Neuronal stem cell (in vitro differentiated cells): ENCODE measurements around the gene COL9A1.

Experiments
- DNase-seq: peaks from one replicate; pipeline ENCODE4 v3.0.0-alpha.2; 2013; ENCODE audit warnings: low spot score
- H2AFZ ChIP-seq: one replicate; pipeline ENCODE4 v1.6.1; 2013; ENCODE audit warnings: mild to moderate bottlenecking, low read length, inconsistent platforms
- H2AK5ac ChIP-seq: 2 replicates; pipeline ENCODE4 v1.6.1; 2013; ENCODE audit warnings: low read depth, mild to moderate bottlenecking, inconsistent platforms, low read length, moderate library complexity, mixed read lengths
- H2BK120ac ChIP-seq: 2 replicates; pipeline ENCODE4 v1.6.1; 2013; ENCODE audit warnings: low read depth, mild to moderate bottlenecking, inconsistent platforms, low read length, moderate library complexity, mixed read lengths
- H2BK12ac ChIP-seq: one replicate; pipeline ENCODE4 v1.6.1; 2013; ENCODE audit warnings: low read length, inconsistent platforms
- H2BK15ac ChIP-seq: 2 replicates; pipeline ENCODE4 v1.6.1; 2013; ENCODE audit warnings: mild to moderate bottlenecking, low read length, inconsistent platforms, mixed read lengths
- H2BK5ac ChIP-seq: one replicate; pipeline ENCODE4 v1.6.1; 2013; ENCODE audit warnings: inconsistent platforms, mild to moderate bottlenecking, low read length, moderate library complexity
- H3K14ac ChIP-seq: one replicate; pipeline ENCODE4 v1.6.1; 2013; ENCODE audit warnings: low read length, inconsistent platforms
- H3K18ac ChIP-seq: 2 replicates; pipeline ENCODE4 v1.6.1; 2013; ENCODE audit warnings: low read length, inconsistent platforms
- H3K23ac ChIP-seq: 2 replicates; pipeline ENCODE4 v1.6.1; 2013; ENCODE audit warnings: low read depth, mild to moderate bottlenecking, mixed read lengths, low read length, inconsistent platforms; ENCODE audit not compliant: poor library complexity
- H3K27ac ChIP-seq: replicated peaks from 3 replicates; pipeline ENCODE4 v1.5.1; 2013; ENCODE audit warnings: low read length, inconsistent platforms
- H3K27me3 ChIP-seq, 3 experiments: 2 replicates each; pipeline ENCODE4 v1.6.1; 2013; ENCODE audit warnings: low read length in 3 of 3, mild to moderate bottlenecking in 2 of 3, inconsistent platforms in 1 of 3, low read depth in 1 of 3, mixed read lengths in 1 of 3, moderate library complexity in 1 of 3; ENCODE audit not compliant: control insufficient read depth in 3 of 3, insufficient read depth in 3 of 3
- H3K36me3 ChIP-seq, 2 donors: replicated peaks in 1 of 2; 2 replicates each; pipeline ENCODE4 v1.6.1; 2013; ENCODE audit warnings: low read length in 2 of 2; ENCODE audit not compliant: control insufficient read depth in 2 of 2, insufficient read depth in 2 of 2
- H3K4ac ChIP-seq: 2 replicates; pipeline ENCODE4 v1.6.1; 2013; ENCODE audit warnings: inconsistent platforms, mild to moderate bottlenecking, low read length, moderate library complexity
- H3K4me1 ChIP-seq, 2 donors: 1 replicate in 1 of 2; 2 replicates in 1 of 2; pipeline ENCODE4 v1.6.1; 2013; ENCODE audit warnings: low read length in 2 of 2, low read depth in 1 of 2; ENCODE audit not compliant: control insufficient read depth in 2 of 2, insufficient read depth in 1 of 2
- H3K4me2 ChIP-seq: one replicate; pipeline ENCODE4 v1.6.1; 2013; ENCODE audit warnings: mild to moderate bottlenecking, low read length, inconsistent platforms; ENCODE audit not compliant: insufficient read depth, poor library complexity, severe bottlenecking
- H3K4me3 ChIP-seq, 2 donors: 2 replicates each; pipeline ENCODE4 v1.5.1; 2013; ENCODE audit warnings: low read length in 2 of 2, mild to moderate bottlenecking in 2 of 2, inconsistent platforms in 1 of 2, moderate library complexity in 1 of 2
- H3K79me1 ChIP-seq: one replicate; pipeline ENCODE4 v1.6.1; 2013; ENCODE audit warnings: low read depth, mild to moderate bottlenecking, inconsistent platforms, low read length, moderate library complexity
- H3K9ac ChIP-seq: one replicate; pipeline ENCODE4 v1.6.1; 2013; ENCODE audit warnings: mild to moderate bottlenecking, low read depth, low read length, inconsistent platforms; ENCODE audit not compliant: poor library complexity
- H3K9me3 ChIP-seq, 2 donors: replicated peaks in 1 of 2; 2 replicates each; pipeline versions ENCODE3 to v1.6.1; 2013; ENCODE audit warnings: low read length in 2 of 2, mild to moderate bottlenecking in 2 of 2, inconsistent platforms in 1 of 2, low read depth in 1 of 2, mixed read lengths in 1 of 2, moderate library complexity in 1 of 2; ENCODE audit not compliant: control insufficient read depth in 2 of 2, insufficient read depth in 1 of 2
- H4K8ac ChIP-seq: one replicate; pipeline ENCODE4 v1.6.1; 2013; ENCODE audit warnings: low read depth, mild to moderate bottlenecking, inconsistent platforms, low read length, moderate library complexity
- H4K91ac ChIP-seq: one replicate; pipeline ENCODE4 v1.6.1; 2013; ENCODE audit warnings: low read length, low read depth, mild to moderate bottlenecking, inconsistent platforms; ENCODE audit not compliant: poor library complexity
- WGBS, 2 donors: extraction: QIAGEN DNeasy Blood & Tissue Kit; methylation state at CpG; one replicate each; pipeline ENCODE4 v1.1.7; 2013; ENCODE audit warnings: missing lambda C conversion rate in 2 of 2, mixed read lengths in 1 of 2; ENCODE audit not compliant: insufficient read length in 2 of 2, insufficient replicate concordance in 1 of 2; ENCODE audit errors: extremely low coverage in 2 of 2; 5-methylcytosine and 5-hydroxymethylcytosine counted together

COL9A1 gene

DNA sequence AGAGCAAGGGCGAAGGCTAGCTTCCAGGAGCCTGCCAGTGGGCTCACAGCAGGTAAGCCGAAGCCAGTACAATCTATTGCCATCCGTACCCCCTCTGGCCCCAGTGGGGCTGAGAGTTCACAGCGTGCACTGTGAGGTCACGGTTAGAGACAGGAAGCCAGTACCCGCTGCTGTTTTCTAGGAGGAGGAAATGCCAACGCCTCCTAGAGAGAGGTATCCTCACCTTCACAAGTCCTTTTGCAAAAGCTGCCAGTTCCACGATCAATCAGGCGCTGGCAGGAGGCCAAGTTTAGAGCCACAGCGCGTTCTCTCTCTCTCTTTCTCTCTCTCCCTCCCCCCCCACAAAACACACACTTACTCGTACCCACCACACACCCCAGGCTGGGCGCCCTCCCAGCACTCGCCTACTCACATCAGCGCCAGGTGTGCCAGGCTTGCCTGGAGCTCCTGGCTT, 22.5 kb downstream of the COL9A1 start:
- Histone ChIP-seq H2BK5ac (no peak overlapping the region), H4K91ac (no peak overlapping the region), H3K27me3 (peaks cover 3 to 17% (median 13%) of the 10 kb centered on the region in 3 experiments), H3K4me1 (peaks cover 3 to 6% of the 10 kb centered on the region in 2 donors), H3K4me3 (no peak overlapping the region), H2BK15ac (no peak overlapping the region), H3K79me1 (no peaks in the 10 kb centered on the region), H3K9me3 (peaks cover 7% of the 10 kb centered on the region in 2 donors), H3K36me3 (no peaks in the 10 kb centered on the region), H3K4ac (no peak overlapping the region), H3K18ac (no peak overlapping the region), H3K4me2 (no peak overlapping the region), H2AK5ac (peak overlapping the region; percentile 44), H3K23ac (no peak overlapping the region), H3K27ac (no peak overlapping the region), H2BK12ac (no peak overlapping the region), H3K9ac (no peak overlapping the region), H2AFZ (no peak overlapping the region), H4K8ac (no peak overlapping the region), H3K14ac (no peak overlapping the region), H2BK120ac (no peak overlapping the region)
- no peak for DNase-seq
- WGBS, 2 donors, result no CpG with 5 or more reads among the region's 15 CpGs

DNA sequence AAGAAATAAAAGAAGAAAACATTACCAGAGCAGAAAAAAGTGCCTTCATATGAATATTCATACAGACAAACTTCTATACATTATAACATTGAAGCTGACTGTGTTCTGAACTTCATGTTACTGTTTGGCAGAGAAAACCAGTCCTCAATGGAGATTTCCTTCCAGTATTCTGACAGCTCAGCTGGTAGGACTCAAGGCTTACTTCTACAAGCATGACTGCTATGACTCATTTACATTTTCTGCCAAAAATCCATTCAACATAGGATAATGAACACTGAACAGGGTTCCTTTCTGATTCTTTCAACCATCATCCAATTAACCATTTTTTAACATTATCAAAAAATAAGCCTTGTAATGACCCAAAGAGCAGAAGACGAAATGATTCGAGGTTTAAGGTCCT, 25.4 kb downstream of the COL9A1 start:
- no CpG with 5 or more reads among the region's 2 CpGs for WGBS, 2 donors
- H3K27me3 ChIP-seq, result peaks cover 0 to 4% (median 0%) of the 10 kb centered on the region in 3 experiments

DNA sequence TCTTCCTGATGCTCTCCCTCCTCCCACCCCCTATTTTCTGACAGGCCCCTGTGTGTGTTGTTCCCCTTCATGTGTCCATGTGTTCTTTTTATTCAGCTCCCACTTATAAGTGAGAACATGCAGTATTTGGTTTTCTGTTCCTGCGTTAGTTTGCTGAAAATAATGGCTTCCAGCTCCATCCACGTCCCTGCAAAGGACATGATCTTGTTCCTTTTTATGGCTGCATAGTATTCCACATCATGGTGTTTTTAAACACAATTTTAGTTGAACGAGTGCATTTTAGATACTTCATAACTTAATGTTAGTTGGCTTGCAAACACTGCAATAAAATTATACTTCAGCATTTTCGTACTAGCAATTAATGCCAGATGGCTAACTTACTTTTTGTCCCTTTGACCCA, 28.5 kb downstream of the COL9A1 start:
- H2AK5ac ChIP-seq, result no peak overlapping the region
- peaks cover 0 to 7% of the 10 kb centered on the region in 2 donors for H3K36me3 ChIP-seq
- H4K91ac ChIP-seq, result no peak overlapping the region
- peaks cover 0 to 2% of the 10 kb centered on the region in 2 donors for H3K4me1 ChIP-seq
- no peak overlapping the region for H2BK12ac ChIP-seq
- DNase-seq, result no peak
- H3K18ac ChIP-seq, result no peak overlapping the region
- no peak overlapping the region for H4K8ac ChIP-seq
- no peak overlapping the region for H3K9ac ChIP-seq
- H2BK15ac ChIP-seq, result no peak overlapping the region
- no peak overlapping the region for H3K4ac ChIP-seq
- no peak overlapping the region for H3K4me2 ChIP-seq
- H2AFZ ChIP-seq, result no peak overlapping the region
- H3K27ac ChIP-seq, result no peak overlapping the region
- H3K23ac ChIP-seq, result no peak overlapping the region
- no peak overlapping the region for H3K4me3 ChIP-seq
- H3K79me1 ChIP-seq, result no peaks in the 10 kb centered on the region
- no peak overlapping the region for H3K14ac ChIP-seq
- H3K9me3 ChIP-seq, result no peaks in the 10 kb centered on the region
- H2BK120ac ChIP-seq, result no peak overlapping the region
- H3K27me3 ChIP-seq, result no peaks in the 10 kb centered on the region
- H2BK5ac ChIP-seq, result no peak overlapping the region
- no CpG with 5 or more reads among the region's 4 CpGs for WGBS, 2 donors

More for the DNA sequence above, 25.4 kb downstream of the COL9A1 start:
- H3K14ac ChIP-seq, result no peak overlapping the region
- peaks cover 0 to 6% of the 10 kb centered on the region in 2 donors for H3K36me3 ChIP-seq
- H3K18ac ChIP-seq, result no peak overlapping the region
- H2AFZ ChIP-seq, result no peak overlapping the region
- H3K79me1 ChIP-seq, result no peaks in the 10 kb centered on the region
- H3K4me2 ChIP-seq, result no peak overlapping the region
- no peak overlapping the region for H4K8ac ChIP-seq
- peaks cover 3 to 4% of the 10 kb centered on the region in 2 donors for H3K4me1 ChIP-seq
- no peak overlapping the region for H2BK120ac ChIP-seq
- no peak for DNase-seq
- no peak overlapping the region for H3K9ac ChIP-seq
- H3K27ac ChIP-seq, result no peak overlapping the region
- no peak overlapping the region for H2BK15ac ChIP-seq
- H3K9me3 ChIP-seq, result peaks cover 3 to 7% of the 10 kb centered on the region in 2 donors
- no peak overlapping the region for H3K23ac ChIP-seq
- H2AK5ac ChIP-seq, result no peak overlapping the region
- H2BK12ac ChIP-seq, result no peak overlapping the region
- no peak overlapping the region for H3K4me3 ChIP-seq
- no peak overlapping the region for H3K4ac ChIP-seq
- no peak overlapping the region for H2BK5ac ChIP-seq
- no peak overlapping the region for H4K91ac ChIP-seq

GRCh38 chr6:70272071-70272470, 30.8 kb downstream of the COL9A1 start:
- WGBS, 2 donors, result no CpG with 5 or more reads among the region's 2 CpGs
- Histone ChIP-seq H3K4me2 (no peak overlapping the region), H3K9me3 (no peaks in the 10 kb centered on the region), H3K4me3 (no peak overlapping the region), H3K9ac (no peak overlapping the region), H3K4me1 (peaks cover 0 to 2% of the 10 kb centered on the region in 2 donors), H3K23ac (no peak overlapping the region), H2BK12ac (no peak overlapping the region), H3K27ac (no peak overlapping the region), H2BK120ac (no peak overlapping the region), H3K27me3 (no peaks in the 10 kb centered on the region), H3K4ac (no peak overlapping the region), H4K8ac (no peak overlapping the region), H2BK5ac (no peak overlapping the region), H3K36me3 (peaks cover under 1 to 12% of the 10 kb centered on the region in 2 donors), H3K14ac (no peak overlapping the region), H2BK15ac (no peak overlapping the region), H2AFZ (no peak overlapping the region), H4K91ac (no peak overlapping the region), H3K79me1 (no peaks in the 10 kb centered on the region), H3K18ac (no peak overlapping the region), H2AK5ac (no peak overlapping the region)
- DNase-seq, result no peak
